GM23338 (cell line): ENCODE measurements around the gene STARD13. TPM values are rescaled to one million over a fixed set of nuclear protein-coding genes. Genes with fewer than 3 reads are reported as not detected.

Source experiments
- ATAC-seq: fragments of 200-7000 bp; cut with Tn5 transposase; 3 replicates; pipeline ENCODE4 v1.9.1; 2020
- DNase-seq: peaks from one replicate; pipeline ENCODE4 v3.0.0-alpha.2; 2015; ENCODE audit warnings: low spot score
- H2AFZ ChIP-seq: fragments of 200-600 bp; sonication (generic); 2 replicates; pipeline ENCODE4 v1.8.0; 2016; ENCODE audit warnings: antibody characterized with exemption, mild to moderate bottlenecking, moderate library complexity
- H3F3A ChIP-seq: fragments of 200-600 bp; sonication (generic); replicated peaks from 2 replicates; pipeline ENCODE4 v1.8.0; 2017; ENCODE audit warnings: antibody characterized with exemption, mixed run types, low read depth
- H3K27ac ChIP-seq: fragments of 200-600 bp; sonication (generic); 2 replicates; pipeline ENCODE4 v1.6.1; 2016; ENCODE audit warnings: low read depth
- H3K27me3 ChIP-seq: fragments of 200-600 bp; sonication (generic); 2 replicates; pipeline ENCODE4 v1.8.0; 2016; ENCODE audit warnings: mild to moderate bottlenecking, mixed run types, moderate library complexity; ENCODE audit not compliant: insufficient read depth
- H3K36me3 ChIP-seq: fragments of 200-600 bp; sonication (generic); 2 replicates; pipeline ENCODE4 v1.8.0; 2016; ENCODE audit warnings: mild to moderate bottlenecking; ENCODE audit not compliant: insufficient read depth
- H3K4me1 ChIP-seq: fragments of 200-600 bp; sonication (generic); 2 replicates; pipeline ENCODE4 v1.8.0; 2016; ENCODE audit warnings: mild to moderate bottlenecking, moderate library complexity; ENCODE audit not compliant: insufficient read depth
- H3K4me2 ChIP-seq: fragments of 200-600 bp; sonication (generic); 2 replicates; pipeline ENCODE4 v1.7.1; 2017; ENCODE audit warnings: mixed run types
- H3K4me3 ChIP-seq: fragments of 200-600 bp; sonication (generic); 2 replicates; pipeline ENCODE4 v1.6.1; 2016; ENCODE audit warnings: mixed run types
- H3K79me2 ChIP-seq: fragments of 200-600 bp; sonication (generic); replicated peaks from 2 replicates; pipeline ENCODE4 v1.8.0; 2017; ENCODE audit warnings: mild to moderate bottlenecking; ENCODE audit not compliant: insufficient read depth
- H3K9me2 ChIP-seq: fragments of 200-600 bp; sonication (generic); 2 replicates; pipeline ENCODE4 v1.8.0; 2017; ENCODE audit not compliant: insufficient read depth
- H4K20me1 ChIP-seq: fragments of 200-600 bp; sonication (generic); replicated peaks from 2 replicates; pipeline ENCODE4 v1.8.0; 2017; ENCODE audit warnings: mild to moderate bottlenecking; ENCODE audit not compliant: insufficient read depth
- H3K27ac Mint-ChIP-seq: 2 replicates; pipeline ENCODE4 v1.8.0; 2020; ENCODE audit warnings: inconsistent platforms, mild to moderate bottlenecking, moderate library complexity, mixed read lengths
- H3K27me3 Mint-ChIP-seq: 3 replicates; pipeline ENCODE4 v1.8.0; 2022; ENCODE audit warnings: low read depth, mild to moderate bottlenecking, moderate library complexity, mixed read lengths, inconsistent platforms; ENCODE audit not compliant: insufficient read depth, poor library complexity
- H3K36me3 Mint-ChIP-seq: 3 replicates; pipeline ENCODE4 v1.8.0; 2021; ENCODE audit warnings: low read depth, mild to moderate bottlenecking, inconsistent platforms, moderate library complexity, mixed read lengths
- H3K4me1 Mint-ChIP-seq: 3 replicates; pipeline ENCODE4 v1.8.0; 2020; ENCODE audit warnings: mild to moderate bottlenecking, inconsistent platforms, mixed read lengths
- H3K4me3 Mint-ChIP-seq: 3 replicates; pipeline ENCODE4 v1.8.0; 2021; ENCODE audit warnings: moderate library complexity, mild to moderate bottlenecking, inconsistent platforms, mixed read lengths
- H3K9me3 Mint-ChIP-seq: 3 replicates; pipeline ENCODE4 v1.8.0; 2020; ENCODE audit warnings: moderate library complexity, mild to moderate bottlenecking, inconsistent platforms, mixed read lengths
- CREB1 ChIP-seq: fragments of 250-450 bp; sonication (Bioruptor Pico); IDR thresholded peaks from 2 replicates; pipeline ENCODE4 v1.5.0; 2020; ENCODE audit warnings: low read depth, mild to moderate bottlenecking, moderate library complexity
- ETS1 ChIP-seq: IDR thresholded peaks from 2 replicates; pipeline ENCODE4 v1.6.1; 2016; ENCODE audit warnings: antibody characterized with exemption
- EZH2 ChIP-seq: fragments of 200-600 bp; sonication (generic); IDR thresholded peaks from one replicate; pipeline ENCODE4 v1.8.0; 2017; ENCODE audit warnings: antibody characterized with exemption, mild to moderate bottlenecking, low read depth; ENCODE audit not compliant: unreplicated experiment
- EZH2phosphoT487 ChIP-seq: fragments of 200-600 bp; sonication (generic); IDR thresholded peaks from one replicate; pipeline ENCODE4 v1.8.1; 2018; ENCODE audit warnings: antibody characterized with exemption; ENCODE audit not compliant: unreplicated experiment
- NANOG ChIP-seq: IDR thresholded peaks from 2 replicates; pipeline ENCODE4 v1.6.1; 2016; ENCODE audit warnings: antibody characterized with exemption, borderline replicate concordance
- POLR2AphosphoS5 ChIP-seq: IDR thresholded peaks from 2 replicates; pipeline ENCODE4 v1.6.1; 2016; ENCODE audit warnings: antibody characterized with exemption, low read depth
- STAT1 ChIP-seq: IDR thresholded peaks from one replicate; pipeline ENCODE4 v1.6.1; 2016; ENCODE audit warnings: antibody characterized with exemption; ENCODE audit not compliant: unreplicated experiment
- ZNF114 ChIP-seq: fragments of 250-450 bp; sonication (Bioruptor Pico); IDR thresholded peaks from 2 replicates; pipeline ENCODE4 v1.5.0; 2020; ENCODE audit warnings: mild to moderate bottlenecking, moderate library complexity
- ZNF331 ChIP-seq: fragments of 250-450 bp; sonication (Bioruptor Pico); IDR thresholded peaks from 2 replicates; pipeline ENCODE4 v1.5.0; 2020; ENCODE audit warnings: low read depth, mild to moderate bottlenecking, moderate library complexity
- polyA plus RNA-seq: library from polyadenylated mRNA; unstranded; fragments of >200 nt; fragmentation: Nextera tagmentation; extraction: Ambion mirVana; gene quantifications from 2 replicates; pipeline ENCODE4 v1.2.1, GENCODE V29; 2016
- total RNA-seq: library from RNA; depleted of rRNA; stranded (reverse); fragments of >200 nt; shearing (Covaris generic); gene quantifications from 2 replicates; pipeline ENCODE4 v1.2.3, GENCODE V29; 2014
- TF ChIP-seq, protein P1 (sequence below), 2 experiments: fragments of 200-600 bp in 1 of 2; sonication (generic) in 1 of 2; conservative IDR thresholded peaks; 2 replicates each; pipeline versions ENCODE4 v1.5.1 to v1.6.1; 2016 to 2017; ENCODE audit warnings: antibody characterized with exemption in 2 of 2, low read depth in 2 of 2, mild to moderate bottlenecking in 2 of 2, moderate library complexity in 1 of 2
- TF ChIP-seq, protein P2 (sequence below): IDR thresholded peaks from one replicate; pipeline ENCODE4 v1.6.1; 2018; ENCODE audit warnings: antibody characterized with exemption; ENCODE audit not compliant: unreplicated experiment

The STARD13 gene
- total and polyA plus RNA-seq, 2 experiments from 2014 or later = 3.2 to 5.2 TPM

DNA sequence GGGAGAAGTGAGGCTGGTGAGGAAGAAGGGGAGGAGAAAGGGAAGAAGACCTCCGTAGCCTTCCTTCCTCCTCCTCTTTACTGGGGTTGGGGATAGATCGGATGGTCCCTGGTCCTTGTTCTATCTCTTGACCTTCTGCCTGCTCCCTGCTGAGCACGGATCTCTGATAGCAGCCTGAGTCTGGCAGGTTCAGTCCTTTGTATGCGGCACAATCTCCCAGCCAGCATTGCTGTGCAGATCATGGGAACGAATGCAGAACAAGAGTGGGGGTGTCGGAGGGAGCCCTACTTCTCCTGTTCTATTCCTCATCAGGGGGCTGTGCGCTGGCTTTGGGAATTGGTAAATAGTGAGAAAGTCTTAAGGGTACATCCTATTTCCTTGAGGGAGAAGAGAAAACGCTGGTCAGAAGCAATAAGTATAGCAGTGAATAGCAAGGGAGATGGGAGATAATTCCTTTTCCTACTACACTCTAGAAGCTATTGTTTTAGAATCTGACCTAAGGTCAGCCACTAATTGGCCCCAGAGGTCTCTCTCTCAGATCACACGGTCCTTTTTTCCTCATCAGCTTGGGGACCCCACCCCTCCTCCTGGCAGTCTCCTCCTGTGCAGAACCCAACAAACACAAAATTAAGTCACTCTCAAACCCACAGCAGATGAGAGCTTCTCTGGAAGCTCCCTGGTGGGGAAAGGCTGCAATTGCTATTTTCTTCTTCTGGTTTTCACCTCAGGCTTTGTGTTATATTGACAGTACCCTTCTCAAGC is 228.4 kb downstream of the STARD13 start:
- H3K36me3 Mint-ChIP-seq = no peaks in the 10 kb centered on the region
- H3K27ac ChIP-seq = no peak overlapping the region
- H3K36me3 ChIP-seq = no peaks in the 10 kb centered on the region
- H3K27me3 ChIP-seq = no peaks in the 10 kb centered on the region
- no peaks in the 10 kb centered on the region for H4K20me1 ChIP-seq
- H3K4me1 Mint-ChIP-seq = no peaks in the 10 kb centered on the region
- no peak overlapping the region for H3K27ac Mint-ChIP-seq
- TF ChIP-seq EZH2 = no peak
- TF ChIP-seq, protein P1, sequence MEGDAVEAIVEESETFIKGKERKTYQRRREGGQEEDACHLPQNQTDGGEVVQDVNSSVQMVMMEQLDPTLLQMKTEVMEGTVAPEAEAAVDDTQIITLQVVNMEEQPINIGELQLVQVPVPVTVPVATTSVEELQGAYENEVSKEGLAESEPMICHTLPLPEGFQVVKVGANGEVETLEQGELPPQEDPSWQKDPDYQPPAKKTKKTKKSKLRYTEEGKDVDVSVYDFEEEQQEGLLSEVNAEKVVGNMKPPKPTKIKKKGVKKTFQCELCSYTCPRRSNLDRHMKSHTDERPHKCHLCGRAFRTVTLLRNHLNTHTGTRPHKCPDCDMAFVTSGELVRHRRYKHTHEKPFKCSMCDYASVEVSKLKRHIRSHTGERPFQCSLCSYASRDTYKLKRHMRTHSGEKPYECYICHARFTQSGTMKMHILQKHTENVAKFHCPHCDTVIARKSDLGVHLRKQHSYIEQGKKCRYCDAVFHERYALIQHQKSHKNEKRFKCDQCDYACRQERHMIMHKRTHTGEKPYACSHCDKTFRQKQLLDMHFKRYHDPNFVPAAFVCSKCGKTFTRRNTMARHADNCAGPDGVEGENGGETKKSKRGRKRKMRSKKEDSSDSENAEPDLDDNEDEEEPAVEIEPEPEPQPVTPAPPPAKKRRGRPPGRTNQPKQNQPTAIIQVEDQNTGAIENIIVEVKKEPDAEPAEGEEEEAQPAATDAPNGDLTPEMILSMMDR (conservative IDR thresholded peaks at IDR 0.05; ENCODE audit: low read depth in 2 of 2) = peak; percentile 21 to 39; a peak in 2 of 4 replicates
- DNase-seq (peak; percentile 58), ATAC-seq (peak; percentile 82)
- no peaks in the 10 kb centered on the region for H3K4me1 ChIP-seq
- H3K9me3 Mint-ChIP-seq = no peaks in the 10 kb centered on the region
- H3K9me2 ChIP-seq = 0 out of 2 replicates have a peak, but pooled peaks cover 3% of the 10 kb centered on the region
- peaks cover 11% of the 10 kb centered on the region for H3K27me3 Mint-ChIP-seq
- peak overlapping the region; percentile 4; the same call in 1 of the 2 replicates for H2AFZ ChIP-seq
- no peak overlapping the region for H3K4me3 ChIP-seq
- H3K4me2 ChIP-seq = no peak overlapping the region
- H3K79me2 ChIP-seq = no peaks in the 10 kb centered on the region
- H3F3A ChIP-seq = no peaks in the 10 kb centered on the region
- no peak overlapping the region for H3K4me3 Mint-ChIP-seq

DNA sequence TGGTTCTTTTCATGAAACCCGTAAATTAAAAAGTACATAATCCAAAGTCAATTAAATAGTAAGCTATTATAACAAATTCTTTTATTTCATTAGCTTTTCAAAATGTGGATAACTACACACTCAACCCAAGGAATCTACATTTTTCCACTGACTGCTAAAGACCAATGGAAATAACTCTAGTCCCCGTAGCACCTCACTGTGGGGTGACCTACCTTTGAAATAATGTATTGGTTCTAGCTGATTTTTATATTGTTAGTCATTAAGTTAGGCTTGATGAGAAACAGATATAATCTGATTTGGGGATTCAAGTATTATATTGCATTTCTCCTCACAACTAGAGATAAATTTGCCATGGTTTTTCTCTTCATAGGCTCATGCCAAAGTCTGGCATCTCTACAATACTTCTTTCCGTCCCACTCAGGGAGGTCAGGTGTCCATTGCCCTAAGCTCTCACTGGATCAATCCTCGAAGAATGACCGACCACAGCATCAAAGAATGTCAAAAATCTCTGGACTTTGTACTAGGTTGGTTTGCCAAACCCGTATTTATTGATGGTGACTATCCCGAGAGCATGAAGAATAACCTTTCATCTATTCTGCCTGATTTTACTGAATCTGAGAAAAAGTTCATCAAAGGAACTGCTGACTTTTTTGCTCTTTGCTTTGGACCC is 232.0 kb downstream of the STARD13 start:
- Histone ChIP-seq H3K4me1 (no peaks in the 10 kb centered on the region), H3K79me2 (no peaks in the 10 kb centered on the region), H3K27ac (no peak overlapping the region), H3K4me3 (no peak overlapping the region), H3K9me2 (0 out of 2 replicates have a peak, but pooled peaks cover 3% of the 10 kb centered on the region), H3K27me3 (no peaks in the 10 kb centered on the region), H2AFZ (no peak overlapping the region), H3F3A (no peaks in the 10 kb centered on the region), H3K36me3 (no peaks in the 10 kb centered on the region), H3K4me2 (no peak overlapping the region), H4K20me1 (no peaks in the 10 kb centered on the region)
- Mint-ChIP-seq H3K27me3 (no peaks in the 10 kb centered on the region), H3K36me3 (no peaks in the 10 kb centered on the region), H3K27ac (no peak overlapping the region), H3K4me1 (no peaks in the 10 kb centered on the region), H3K4me3 (no peak overlapping the region), H3K9me3 (no peaks in the 10 kb centered on the region)
- ATAC-seq (no peak), DNase-seq (no peak)
- TF ChIP-seq ZNF114 (CRISPR knock-in tag) = no peak
- TF ChIP-seq STAT1 = no peak
- TF ChIP-seq POLR2AphosphoS5 = no peak
- no peak for TF ChIP-seq NANOG
- TF ChIP-seq CREB1 (CRISPR knock-in tag) = no peak
- TF ChIP-seq ETS1 = no peak
- no peak for TF ChIP-seq EZH2phosphoT487
- TF ChIP-seq, protein P2, sequence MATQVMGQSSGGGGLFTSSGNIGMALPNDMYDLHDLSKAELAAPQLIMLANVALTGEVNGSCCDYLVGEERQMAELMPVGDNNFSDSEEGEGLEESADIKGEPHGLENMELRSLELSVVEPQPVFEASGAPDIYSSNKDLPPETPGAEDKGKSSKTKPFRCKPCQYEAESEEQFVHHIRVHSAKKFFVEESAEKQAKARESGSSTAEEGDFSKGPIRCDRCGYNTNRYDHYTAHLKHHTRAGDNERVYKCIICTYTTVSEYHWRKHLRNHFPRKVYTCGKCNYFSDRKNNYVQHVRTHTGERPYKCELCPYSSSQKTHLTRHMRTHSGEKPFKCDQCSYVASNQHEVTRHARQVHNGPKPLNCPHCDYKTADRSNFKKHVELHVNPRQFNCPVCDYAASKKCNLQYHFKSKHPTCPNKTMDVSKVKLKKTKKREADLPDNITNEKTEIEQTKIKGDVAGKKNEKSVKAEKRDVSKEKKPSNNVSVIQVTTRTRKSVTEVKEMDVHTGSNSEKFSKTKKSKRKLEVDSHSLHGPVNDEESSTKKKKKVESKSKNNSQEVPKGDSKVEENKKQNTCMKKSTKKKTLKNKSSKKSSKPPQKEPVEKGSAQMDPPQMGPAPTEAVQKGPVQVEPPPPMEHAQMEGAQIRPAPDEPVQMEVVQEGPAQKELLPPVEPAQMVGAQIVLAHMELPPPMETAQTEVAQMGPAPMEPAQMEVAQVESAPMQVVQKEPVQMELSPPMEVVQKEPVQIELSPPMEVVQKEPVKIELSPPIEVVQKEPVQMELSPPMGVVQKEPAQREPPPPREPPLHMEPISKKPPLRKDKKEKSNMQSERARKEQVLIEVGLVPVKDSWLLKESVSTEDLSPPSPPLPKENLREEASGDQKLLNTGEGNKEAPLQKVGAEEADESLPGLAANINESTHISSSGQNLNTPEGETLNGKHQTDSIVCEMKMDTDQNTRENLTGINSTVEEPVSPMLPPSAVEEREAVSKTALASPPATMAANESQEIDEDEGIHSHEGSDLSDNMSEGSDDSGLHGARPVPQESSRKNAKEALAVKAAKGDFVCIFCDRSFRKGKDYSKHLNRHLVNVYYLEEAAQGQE = no peak
- TF ChIP-seq, protein P1 (conservative IDR thresholded peaks at IDR 0.05; ENCODE audit: low read depth in 2 of 2) = no peak
- TF ChIP-seq ZNF331 (CRISPR knock-in tag) = no peak
